HEK293 (cell line): ENCODE measurements around the gene KCNRG.

ENCODE experiments used
- CTCF ChIA-PET: fragments of 350-600 bp; formaldehyde crosslinking; extraction: SDS; loops from one replicate; lab custom pipeline; 2021; ENCODE audit warnings: antibody characterized with exemption; lab: Yijun Ruan, JAX
- POLR2A ChIA-PET: fragments of 300-600 bp; formaldehyde crosslinking; extraction: SDS; loops from one replicate; lab custom pipeline; 2020; ENCODE audit warnings: antibody characterized with exemption, inconsistent platforms; lab: Yijun Ruan, JAX
- H3K27ac ChIP-seq: fragments of 200-500 bp; sonication (Bioruptor generic); 2 replicates; pipeline ENCODE4 v1.5.1; 2014; ENCODE audit warnings: low read depth, low read length, control low read depth, inconsistent platforms; ENCODE audit errors: extremely low read depth
- H3K36me3 ChIP-seq, 2 experiments: fragments of 200-500 bp in 1 of 2; sonication (Bioruptor generic) in 1 of 2; 1 replicate in 1 of 2; 2 replicates in 1 of 2; pipeline ENCODE4 v1.5.1; 2014 to 2017; ENCODE audit warnings: inconsistent platforms in 2 of 2, low read length in 2 of 2; ENCODE audit not compliant: control insufficient read depth in 2 of 2, insufficient read depth in 1 of 2
- H3K4me1 ChIP-seq: fragments of 200-500 bp; sonication (Bioruptor generic); 2 replicates; pipeline ENCODE4 v1.5.1; 2014; ENCODE audit warnings: mild to moderate bottlenecking, low read length, inconsistent platforms; ENCODE audit not compliant: control insufficient read depth, insufficient read depth
- H3K4me3 ChIP-seq: 2 replicates; pipeline ENCODE4 v1.5.1; 2011; ENCODE audit warnings: low read depth, mild to moderate bottlenecking, control low read depth, low read length, moderate library complexity
- H3K9me3 ChIP-seq: fragments of 200-500 bp; sonication (Bioruptor generic); 2 replicates; pipeline ENCODE4 v1.5.1; 2014; ENCODE audit warnings: low read depth, low read length, inconsistent platforms; ENCODE audit not compliant: control insufficient read depth, insufficient read depth
- ATF2 ChIP-seq: fragments of 450-650 bp; formaldehyde crosslinking; IDR thresholded peaks from 2 replicates; pipeline ENCODE4 v1.5.1; 2016; ENCODE audit warnings: missing biosample characterization, missing genetic modification characterization, low read depth
- PRDM6 ChIP-seq: fragments of 450-650 bp; formaldehyde crosslinking; IDR thresholded peaks from 2 replicates; pipeline ENCODE4 v1.5.1; 2017; ENCODE audit warnings: missing biosample characterization, missing genetic modification characterization
- SP3 ChIP-seq: fragments of 450-650 bp; formaldehyde crosslinking; IDR thresholded peaks from 2 replicates; pipeline ENCODE4 v1.5.1; 2016; ENCODE audit warnings: missing biosample characterization, missing genetic modification characterization
- ZBTB49 ChIP-seq: fragments of 450-650 bp; formaldehyde crosslinking; IDR thresholded peaks from 2 replicates; pipeline ENCODE4 v1.5.1; 2016; ENCODE audit warnings: missing biosample characterization, missing genetic modification characterization, low read depth
- ZNF140 ChIP-seq: fragments of 450-650 bp; formaldehyde crosslinking; IDR thresholded peaks from 2 replicates; pipeline ENCODE4 v1.5.1; 2016; ENCODE audit warnings: missing biosample characterization, missing genetic modification characterization
- ZNF214 ChIP-seq: fragments of 450-650 bp; formaldehyde crosslinking; IDR thresholded peaks from 2 replicates; pipeline ENCODE4 v1.5.1; 2017; ENCODE audit warnings: missing biosample characterization, mild to moderate bottlenecking, missing genetic modification characterization, borderline replicate concordance
- ZNF221 ChIP-seq: fragments of 450-650 bp; formaldehyde crosslinking; IDR thresholded peaks from 2 replicates; pipeline ENCODE4 v1.5.1; 2017; ENCODE audit warnings: missing biosample characterization, missing genetic modification characterization, borderline replicate concordance
- ZNF350 ChIP-seq: fragments of 450-650 bp; formaldehyde crosslinking; IDR thresholded peaks from 2 replicates; pipeline ENCODE4 v1.5.0; 2017; ENCODE audit warnings: missing biosample characterization, mild to moderate bottlenecking, missing genetic modification characterization
- ZNF366 ChIP-seq: fragments of 450-650 bp; formaldehyde crosslinking; conservative IDR thresholded peaks from 2 replicates; pipeline ENCODE4 v1.5.1; 2016; ENCODE audit warnings: missing biosample characterization, missing genetic modification characterization
- ZNF518A ChIP-seq: fragments of 450-650 bp; formaldehyde crosslinking; conservative IDR thresholded peaks from 2 replicates; pipeline ENCODE4 v1.5.1; 2016; ENCODE audit warnings: low read depth, missing biosample characterization, missing genetic modification characterization
- ZNF585B ChIP-seq: fragments of 450-650 bp; formaldehyde crosslinking; IDR thresholded peaks from 2 replicates; pipeline ENCODE4 v1.5.1; 2016; ENCODE audit warnings: missing biosample characterization, missing genetic modification characterization
- ZNF600 ChIP-seq: fragments of 450-650 bp; formaldehyde crosslinking; IDR thresholded peaks from 2 replicates; pipeline ENCODE4 v1.5.1; 2016; ENCODE audit warnings: missing biosample characterization, missing genetic modification characterization
- ZNF704 ChIP-seq: fragments of 450-650 bp; formaldehyde crosslinking; IDR thresholded peaks from 2 replicates; pipeline ENCODE4 v1.5.1; 2016; ENCODE audit warnings: missing biosample characterization, missing genetic modification characterization
- ZNF785 ChIP-seq: fragments of 450-650 bp; formaldehyde crosslinking; IDR thresholded peaks from 2 replicates; pipeline ENCODE4 v1.5.1; 2016; ENCODE audit warnings: missing biosample characterization, missing genetic modification characterization

The KCNRG gene

GRCh38 chr13:50052478-50052877, 37.2 kb downstream of the KCNRG start:
- CTCF ChIA-PET: no interaction called here
- POLR2A ChIA-PET: interaction anchor here (0.6 kb wide), 1 partner anchor 64 kb away, joined by 3 read pairs; no protein-coding TSS in a partner anchor
- H3K36me3 ChIP-seq: peaks cover 14 to 27% of the 10 kb centered on the region in 2 experiments

More at GRCh38 chr13:50052478-50052877, 37.2 kb downstream of the KCNRG start:
- H3K27ac ChIP-seq: no peak overlapping the region
- TF ChIP-seq ZBTB49 (tag by site-specific recombination): no peak
- TF ChIP-seq ZNF350 (tag by site-specific recombination): no peak
- TF ChIP-seq ZNF221 (tag by site-specific recombination): no peak
- no peak for TF ChIP-seq ZNF785 (tag by site-specific recombination)
- no peak for TF ChIP-seq ATF2 (tag by site-specific recombination)
- TF ChIP-seq ZNF585B (tag by site-specific recombination): no peak
- TF ChIP-seq ZNF366 (tag by site-specific recombination): no peak
- TF ChIP-seq ZNF140 (tag by site-specific recombination): no peak
- no peak for TF ChIP-seq ZNF704 (tag by site-specific recombination)
- no peak for TF ChIP-seq PRDM6 (tag by site-specific recombination)
- no peak for TF ChIP-seq ZNF214 (tag by site-specific recombination)
- no peak for TF ChIP-seq SP3 (tag by site-specific recombination)
- no peak for TF ChIP-seq ZNF600 (tag by site-specific recombination)
- TF ChIP-seq ZNF518A (tag by site-specific recombination): no peak
- no peaks in the 10 kb centered on the region for H3K4me1 ChIP-seq
- no peaks in the 10 kb centered on the region for H3K9me3 ChIP-seq
- H3K4me3 ChIP-seq: no peak overlapping the region
